SK-N-SH (cell line): Measurements from ENCODE around the gene CLCN2.

Experiments used
- TF ChIP-seq, protein P1 (sequence below): fragments of 200-600 bp; sonication (generic); IDR thresholded peaks from 2 replicates; pipeline ENCODE4 v1.6.1; 2017; ENCODE audit warnings: antibody characterized with exemption, mild to moderate bottlenecking, moderate library complexity
- TF ChIP-seq, protein P2 (sequence below): IDR thresholded peaks from 2 replicates; pipeline ENCODE4 v1.4.0; 2012; ENCODE audit warnings: low read depth
- TF ChIP-seq, protein P3 (sequence below): fragments of 150-350 bp; IDR thresholded peaks from 2 replicates; pipeline ENCODE4 v1.6.1; 2017; ENCODE audit warnings: antibody characterized with exemption, low read length, low read depth, borderline replicate concordance
- TF ChIP-seq, protein P4 (sequence below): IDR thresholded peaks from 2 replicates; pipeline ENCODE4 v1.6.1; 2012; ENCODE audit warnings: mild to moderate bottlenecking, low read depth, low read length, moderate library complexity

- TF ChIP-seq, protein P1, sequence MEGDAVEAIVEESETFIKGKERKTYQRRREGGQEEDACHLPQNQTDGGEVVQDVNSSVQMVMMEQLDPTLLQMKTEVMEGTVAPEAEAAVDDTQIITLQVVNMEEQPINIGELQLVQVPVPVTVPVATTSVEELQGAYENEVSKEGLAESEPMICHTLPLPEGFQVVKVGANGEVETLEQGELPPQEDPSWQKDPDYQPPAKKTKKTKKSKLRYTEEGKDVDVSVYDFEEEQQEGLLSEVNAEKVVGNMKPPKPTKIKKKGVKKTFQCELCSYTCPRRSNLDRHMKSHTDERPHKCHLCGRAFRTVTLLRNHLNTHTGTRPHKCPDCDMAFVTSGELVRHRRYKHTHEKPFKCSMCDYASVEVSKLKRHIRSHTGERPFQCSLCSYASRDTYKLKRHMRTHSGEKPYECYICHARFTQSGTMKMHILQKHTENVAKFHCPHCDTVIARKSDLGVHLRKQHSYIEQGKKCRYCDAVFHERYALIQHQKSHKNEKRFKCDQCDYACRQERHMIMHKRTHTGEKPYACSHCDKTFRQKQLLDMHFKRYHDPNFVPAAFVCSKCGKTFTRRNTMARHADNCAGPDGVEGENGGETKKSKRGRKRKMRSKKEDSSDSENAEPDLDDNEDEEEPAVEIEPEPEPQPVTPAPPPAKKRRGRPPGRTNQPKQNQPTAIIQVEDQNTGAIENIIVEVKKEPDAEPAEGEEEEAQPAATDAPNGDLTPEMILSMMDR = no peak
- TF ChIP-seq, protein P2, sequence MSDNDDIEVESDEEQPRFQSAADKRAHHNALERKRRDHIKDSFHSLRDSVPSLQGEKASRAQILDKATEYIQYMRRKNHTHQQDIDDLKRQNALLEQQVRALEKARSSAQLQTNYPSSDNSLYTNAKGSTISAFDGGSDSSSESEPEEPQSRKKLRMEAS = no peak
- TF ChIP-seq, protein P3, sequence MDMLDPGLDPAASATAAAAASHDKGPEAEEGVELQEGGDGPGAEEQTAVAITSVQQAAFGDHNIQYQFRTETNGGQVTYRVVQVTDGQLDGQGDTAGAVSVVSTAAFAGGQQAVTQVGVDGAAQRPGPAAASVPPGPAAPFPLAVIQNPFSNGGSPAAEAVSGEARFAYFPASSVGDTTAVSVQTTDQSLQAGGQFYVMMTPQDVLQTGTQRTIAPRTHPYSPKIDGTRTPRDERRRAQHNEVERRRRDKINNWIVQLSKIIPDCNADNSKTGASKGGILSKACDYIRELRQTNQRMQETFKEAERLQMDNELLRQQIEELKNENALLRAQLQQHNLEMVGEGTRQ = no peak
- TF ChIP-seq, protein P4, sequence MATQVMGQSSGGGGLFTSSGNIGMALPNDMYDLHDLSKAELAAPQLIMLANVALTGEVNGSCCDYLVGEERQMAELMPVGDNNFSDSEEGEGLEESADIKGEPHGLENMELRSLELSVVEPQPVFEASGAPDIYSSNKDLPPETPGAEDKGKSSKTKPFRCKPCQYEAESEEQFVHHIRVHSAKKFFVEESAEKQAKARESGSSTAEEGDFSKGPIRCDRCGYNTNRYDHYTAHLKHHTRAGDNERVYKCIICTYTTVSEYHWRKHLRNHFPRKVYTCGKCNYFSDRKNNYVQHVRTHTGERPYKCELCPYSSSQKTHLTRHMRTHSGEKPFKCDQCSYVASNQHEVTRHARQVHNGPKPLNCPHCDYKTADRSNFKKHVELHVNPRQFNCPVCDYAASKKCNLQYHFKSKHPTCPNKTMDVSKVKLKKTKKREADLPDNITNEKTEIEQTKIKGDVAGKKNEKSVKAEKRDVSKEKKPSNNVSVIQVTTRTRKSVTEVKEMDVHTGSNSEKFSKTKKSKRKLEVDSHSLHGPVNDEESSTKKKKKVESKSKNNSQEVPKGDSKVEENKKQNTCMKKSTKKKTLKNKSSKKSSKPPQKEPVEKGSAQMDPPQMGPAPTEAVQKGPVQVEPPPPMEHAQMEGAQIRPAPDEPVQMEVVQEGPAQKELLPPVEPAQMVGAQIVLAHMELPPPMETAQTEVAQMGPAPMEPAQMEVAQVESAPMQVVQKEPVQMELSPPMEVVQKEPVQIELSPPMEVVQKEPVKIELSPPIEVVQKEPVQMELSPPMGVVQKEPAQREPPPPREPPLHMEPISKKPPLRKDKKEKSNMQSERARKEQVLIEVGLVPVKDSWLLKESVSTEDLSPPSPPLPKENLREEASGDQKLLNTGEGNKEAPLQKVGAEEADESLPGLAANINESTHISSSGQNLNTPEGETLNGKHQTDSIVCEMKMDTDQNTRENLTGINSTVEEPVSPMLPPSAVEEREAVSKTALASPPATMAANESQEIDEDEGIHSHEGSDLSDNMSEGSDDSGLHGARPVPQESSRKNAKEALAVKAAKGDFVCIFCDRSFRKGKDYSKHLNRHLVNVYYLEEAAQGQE = no peak
These were observed 27.5 kb upstream of the CLCN2 start for GRCh38 chr3:184388936-184389230.
